WI38 (cell line): ENCODE results near the gene MOB1B.

Experiments used
- H3K4me3 ChIP-seq: 2 replicates; pipeline ENCODE4 v1.5.1; 2011; ENCODE audit warnings: low read depth, mild to moderate bottlenecking, control low read depth, low read length
- CTCF ChIP-seq: IDR thresholded peaks from 2 replicates; pipeline ENCODE4 v1.5.1; 2012; ENCODE audit warnings: low read depth, mild to moderate bottlenecking, control low read depth, low read length

MOB1B gene

GRCh38 chr4:70901984-70902576, at the start of gene MOB1B:
TSS of gene MOB1B (plus strand) at chr4:70902369. CDS start at chr4:70902537, 168 bp downstream.
- peak within 1 kb of the TSS; percentile 72 for H3K4me3 ChIP-seq
- TF ChIP-seq CTCF: no peak

DNA sequence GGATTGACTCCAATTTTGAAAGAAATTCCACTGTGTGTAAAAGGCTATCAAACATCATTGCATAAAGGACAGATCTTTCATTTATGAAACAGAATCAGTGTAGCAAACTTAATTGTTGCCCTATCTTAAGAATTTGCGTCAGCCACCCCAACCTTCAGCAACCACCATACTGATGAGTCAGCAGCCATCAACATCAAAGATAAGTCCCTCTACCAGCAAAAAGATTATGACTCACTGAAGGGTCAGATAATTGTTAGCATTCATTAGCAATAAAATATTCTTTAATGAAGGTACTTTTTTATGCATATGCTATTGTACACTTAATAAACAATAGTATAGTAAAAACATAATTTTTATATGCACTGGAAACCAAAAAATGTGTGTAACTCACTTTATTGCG, 46.7 kb upstream of the MOB1B start:
- no peak for TF ChIP-seq CTCF
- H3K4me3 ChIP-seq: no peak overlapping the region

GRCh38 chr4:70858454-70858853, 43.7 kb upstream of the MOB1B start:
- no peak for TF ChIP-seq CTCF
- H3K4me3 ChIP-seq: no peak overlapping the region

GRCh38 chr4:70859066-70859465, 43.1 kb upstream of the MOB1B start:
- TF ChIP-seq CTCF: no peak
- no peak overlapping the region for H3K4me3 ChIP-seq

GRCh38 chr4:70863099-70863790, 38.9 kb upstream of the MOB1B start:
- H3K4me3 ChIP-seq: no peak overlapping the region
- no peak for TF ChIP-seq CTCF

DNA sequence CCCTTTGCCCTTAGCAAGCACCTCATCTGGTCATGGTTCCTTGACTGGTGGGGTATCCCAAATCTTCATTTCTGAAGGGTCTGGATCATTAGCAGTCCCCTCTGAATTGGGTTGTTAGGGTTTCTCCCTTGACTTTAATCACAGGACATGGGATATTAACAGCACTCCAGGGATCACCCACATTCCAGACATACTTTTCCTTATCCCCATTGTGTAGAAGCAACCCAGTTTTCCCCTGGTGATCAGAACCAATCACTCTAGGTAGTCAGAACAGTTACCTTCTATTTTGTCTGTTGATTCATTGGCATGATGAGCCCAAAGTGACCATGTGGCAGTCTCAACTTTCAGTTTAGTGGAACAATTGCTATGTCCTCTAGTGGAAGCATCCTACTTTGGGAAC, 33.4 kb upstream of the MOB1B start:
- no peak for TF ChIP-seq CTCF
- H3K4me3 ChIP-seq: no peak overlapping the region

DNA sequence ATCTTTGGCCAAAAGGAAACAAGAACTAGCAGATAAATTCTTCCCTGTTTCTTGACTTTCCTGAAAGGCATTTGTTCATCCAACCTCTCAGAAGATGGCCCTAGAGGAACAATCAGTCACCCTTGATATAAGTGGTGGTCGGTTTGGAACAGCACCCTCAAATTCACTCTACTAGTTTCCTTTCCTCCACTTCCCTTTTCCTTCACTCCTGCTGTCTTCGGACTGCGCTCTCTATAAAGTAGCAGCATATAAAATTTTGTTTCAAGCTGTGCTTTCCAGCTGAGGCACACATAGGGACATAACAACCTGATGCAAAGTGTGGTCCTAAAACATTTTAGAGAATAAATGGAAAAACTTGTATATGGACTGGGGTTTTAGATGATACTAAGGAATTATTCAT, 29.0 kb upstream of the MOB1B start:
- no peak for TF ChIP-seq CTCF
- no peak overlapping the region for H3K4me3 ChIP-seq
